Body of pancreas (tissue), 4 donors: ENCODE data around the gene B3GNT2. TPM values are rescaled to one million over a fixed set of nuclear protein-coding genes. Genes with fewer than 3 reads are reported as not detected.

ENCODE experiments used
- ATAC-seq: fragments of 150-250 bp; one replicate; pipeline ENCODE4 v1.9.1; 2016
- DNase-seq, 4 donors: peaks; one replicate each; pipeline ENCODE4 v3.0.0-alpha.2; 2019
- H3K27ac ChIP-seq, 4 donors: fragments of 200-600 bp; sonication (generic); 1 replicate in 3 of 4; 2 replicates in 1 of 4; pipeline versions ENCODE4 v1.5.1 to v1.6.1; 2016 to 2019; ENCODE audit warnings: mild to moderate bottlenecking in 1 of 4, mixed read lengths in 1 of 4, moderate library complexity in 1 of 4
- H3K27me3 ChIP-seq, 2 donors: fragments of 200-600 bp; sonication (generic); one replicate each; pipeline ENCODE4 v1.6.0; 2016; ENCODE audit warnings: mild to moderate bottlenecking in 1 of 2
- H3K36me3 ChIP-seq, 2 donors: fragments of 200-600 bp; sonication (generic); replicated peaks in 1 of 2; 2 replicates each; pipeline ENCODE4 v1.5.1; 2016; ENCODE audit warnings: low read depth in 2 of 2; ENCODE audit not compliant: insufficient read depth in 1 of 2
- H3K4me1 ChIP-seq: fragments of 200-600 bp; sonication (generic); one replicate; pipeline ENCODE4 v1.6.0; 2016
- H3K4me3 ChIP-seq, 2 donors: fragments of 200-600 bp; sonication (generic); 1 replicate in 1 of 2; 2 replicates in 1 of 2; pipeline ENCODE4 v1.5.1; 2016 to 2019
- H3K9me3 ChIP-seq, 3 donors: fragments of 200-600 bp; sonication (generic); 1 replicate in 2 of 3; 2 replicates in 1 of 3; pipeline ENCODE4 v1.5.1; 2016
- POLR2A ChIP-seq, 3 donors: fragments of 450-650 bp; IDR thresholded peaks; one replicate each; pipeline ENCODE4 v1.6.1; 2016; ENCODE audit warnings: antibody characterized with exemption in 3 of 3, mild to moderate bottlenecking in 2 of 3
- WGBS, 2 donors: methylation state at CpG; one replicate each; pipeline ENCODE4 v1.1.5; 2017; 5-methylcytosine and 5-hydroxymethylcytosine counted together
- intact Hi-C: fragments of 100-400 bp; cut with DNase I; formaldehyde crosslinking; loops from one replicate; pipeline ENCODE4 v1.15.1; 2023
- total RNA-seq, 2 donors: library from RNA; depleted of rRNA; stranded (reverse); fragments of >200 nt; gene quantifications; one replicate each; pipeline ENCODE4 v1.1.0, GENCODE V29; 2016
- TF ChIP-seq, protein P1 (sequence below), 7 experiments: fragments of 450-650 bp in 4 of 7; fragments of 200-600 bp in 3 of 7; sonication (generic) in 3 of 7; IDR thresholded peaks; one replicate each; pipeline ENCODE4 v1.5.1; 2016 to 2019; ENCODE audit warnings: antibody characterized with exemption in 7 of 7

B3GNT2 gene
- total RNA-seq, 2 donors from 2014 or later = 12.2 to 15.8 TPM

DNA sequence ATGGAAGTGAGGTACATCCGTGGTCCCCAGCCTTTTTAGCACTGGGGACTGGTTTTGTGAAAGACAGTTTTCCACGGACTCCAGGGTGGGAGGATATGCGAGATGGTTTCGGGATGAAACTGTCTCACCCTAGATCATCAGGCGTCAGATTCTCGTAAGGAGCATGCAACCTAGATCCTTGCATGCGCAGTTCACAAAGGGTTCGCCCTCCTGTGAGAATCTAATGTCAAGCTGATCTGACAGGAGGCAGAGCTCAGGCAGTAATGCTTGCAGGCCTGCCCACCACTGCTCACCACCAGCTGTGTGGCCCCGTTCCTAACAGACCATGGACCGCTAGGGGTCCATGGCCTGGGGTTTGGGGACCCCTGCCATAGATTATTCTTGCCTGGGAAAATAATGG, 11.6 kb downstream of the B3GNT2 start:
- peaks cover 34% of the 10 kb centered on the region for H3K4me1 ChIP-seq

DNA sequence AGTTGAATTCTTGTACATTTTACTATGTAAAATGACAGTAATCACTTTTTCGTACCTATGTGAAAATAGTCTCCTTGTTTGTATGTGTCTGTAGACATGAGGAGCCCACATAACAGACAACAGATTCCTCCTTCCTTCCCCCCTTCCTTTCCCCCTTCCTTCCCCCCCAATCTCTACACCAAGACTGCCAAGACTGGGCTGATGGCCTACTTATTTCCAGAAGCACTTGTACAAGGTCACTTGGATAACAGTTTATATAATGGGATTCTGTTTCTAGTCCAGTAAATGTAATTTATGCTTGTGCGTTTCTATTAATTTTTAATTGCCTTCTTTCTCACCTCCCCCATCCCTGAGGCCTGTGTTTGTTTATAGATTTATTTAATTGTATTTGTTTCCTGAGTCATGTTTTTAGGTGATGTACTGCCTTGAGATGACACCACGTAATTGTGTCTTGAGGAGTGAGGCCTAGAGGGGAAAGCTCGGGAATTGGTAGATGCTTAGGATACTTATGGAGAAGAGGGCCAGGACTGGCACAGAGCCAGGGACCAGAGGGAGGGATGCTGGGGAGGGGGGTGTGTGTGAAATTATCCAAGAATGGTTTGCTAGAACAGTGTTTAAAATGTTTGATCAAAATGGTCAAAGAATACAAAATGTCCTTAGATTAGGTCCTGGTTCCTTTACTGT, 12.3 kb downstream of the B3GNT2 start:
- ATAC-seq = peak; percentile 21
- no peaks in the 10 kb centered on the region for H3K36me3 ChIP-seq
- no peak overlapping the region for H3K27ac ChIP-seq
- no peak overlapping the region for H3K4me3 ChIP-seq
- H3K27me3 ChIP-seq = no peaks in the 10 kb centered on the region
- peak in 1 of 4 donors; percentile 18 for DNase-seq
- no peak for TF ChIP-seq POLR2A (IDR thresholded peaks at IDR 0.05)
- TF ChIP-seq, protein P1, sequence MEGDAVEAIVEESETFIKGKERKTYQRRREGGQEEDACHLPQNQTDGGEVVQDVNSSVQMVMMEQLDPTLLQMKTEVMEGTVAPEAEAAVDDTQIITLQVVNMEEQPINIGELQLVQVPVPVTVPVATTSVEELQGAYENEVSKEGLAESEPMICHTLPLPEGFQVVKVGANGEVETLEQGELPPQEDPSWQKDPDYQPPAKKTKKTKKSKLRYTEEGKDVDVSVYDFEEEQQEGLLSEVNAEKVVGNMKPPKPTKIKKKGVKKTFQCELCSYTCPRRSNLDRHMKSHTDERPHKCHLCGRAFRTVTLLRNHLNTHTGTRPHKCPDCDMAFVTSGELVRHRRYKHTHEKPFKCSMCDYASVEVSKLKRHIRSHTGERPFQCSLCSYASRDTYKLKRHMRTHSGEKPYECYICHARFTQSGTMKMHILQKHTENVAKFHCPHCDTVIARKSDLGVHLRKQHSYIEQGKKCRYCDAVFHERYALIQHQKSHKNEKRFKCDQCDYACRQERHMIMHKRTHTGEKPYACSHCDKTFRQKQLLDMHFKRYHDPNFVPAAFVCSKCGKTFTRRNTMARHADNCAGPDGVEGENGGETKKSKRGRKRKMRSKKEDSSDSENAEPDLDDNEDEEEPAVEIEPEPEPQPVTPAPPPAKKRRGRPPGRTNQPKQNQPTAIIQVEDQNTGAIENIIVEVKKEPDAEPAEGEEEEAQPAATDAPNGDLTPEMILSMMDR (IDR thresholded peaks at IDR 0.05) = no peak
- intact Hi-C loops = loop anchor here (10.0 kb wide), 1 partner anchor 87 kb away; no protein-coding TSS in a partner anchor
- H3K9me3 ChIP-seq = no peaks in the 10 kb centered on the region
- 43 to 50% methylated on average over 4 of the region's 4 CpGs for WGBS, 2 donors
- H3K4me1 ChIP-seq = peaks cover 32% of the 10 kb centered on the region

More for the DNA sequence above, 11.6 kb downstream of the B3GNT2 start:
- intact Hi-C loops = loop anchor here (10.0 kb wide), 1 partner anchor 87 kb away; no protein-coding TSS in a partner anchor
- H3K4me3 ChIP-seq = no peak overlapping the region
- TF ChIP-seq, protein P1 (IDR thresholded peaks at IDR 0.05) = no peak
- no peak for TF ChIP-seq POLR2A (IDR thresholded peaks at IDR 0.05)
- H3K36me3 ChIP-seq = no peaks in the 10 kb centered on the region
- no peak overlapping the region for H3K27ac ChIP-seq
- H3K27me3 ChIP-seq = no peaks in the 10 kb centered on the region
- DNase-seq (peak in 1 of 4 donors; percentile 4), ATAC-seq (no peak)
- H3K9me3 ChIP-seq = no peaks in the 10 kb centered on the region
- WGBS, 2 donors = 84 to 94% methylated on average over 8 to 10 of the region's 10 CpGs

DNA sequence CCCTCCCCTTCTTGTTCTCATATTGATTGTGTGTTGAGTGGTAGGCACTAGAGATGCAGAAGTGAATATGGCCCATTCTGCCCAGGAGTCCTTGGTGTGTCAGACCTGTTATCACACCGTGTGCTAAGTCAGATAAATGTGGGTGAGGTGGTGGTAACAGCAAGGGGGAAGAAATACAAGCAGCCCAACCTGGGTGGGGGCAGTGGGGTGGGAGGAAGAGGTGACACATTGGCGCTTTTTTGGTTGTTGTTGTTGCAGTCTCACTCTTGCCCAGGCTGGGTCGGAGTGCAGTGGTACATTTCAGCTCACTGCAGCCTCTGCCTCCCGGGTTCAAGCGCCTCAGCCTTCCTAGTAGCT, 12.8 kb downstream of the B3GNT2 start:
- Histone ChIP-seq H3K27me3 (no peaks in the 10 kb centered on the region), H3K27ac (peak overlapping the region in 1 of 4 donors; percentile 7), H3K9me3 (no peaks in the 10 kb centered on the region), H3K4me1 (peaks cover 31% of the 10 kb centered on the region), H3K36me3 (no peaks in the 10 kb centered on the region), H3K4me3 (no peak overlapping the region)
- intact Hi-C loops = loop anchor here (10.0 kb wide), 1 partner anchor 86 kb away; no protein-coding TSS in a partner anchor
- DNase-seq (peak in 2 of 4 donors; percentile 15 to 16), ATAC-seq (peak; percentile 45)
- TF ChIP-seq, protein P1 (IDR thresholded peaks at IDR 0.05) = no peak
- TF ChIP-seq POLR2A (IDR thresholded peaks at IDR 0.05) = no peak
- 59 to 64% methylated on average over 5 of the region's 5 CpGs for WGBS, 2 donors

DNA sequence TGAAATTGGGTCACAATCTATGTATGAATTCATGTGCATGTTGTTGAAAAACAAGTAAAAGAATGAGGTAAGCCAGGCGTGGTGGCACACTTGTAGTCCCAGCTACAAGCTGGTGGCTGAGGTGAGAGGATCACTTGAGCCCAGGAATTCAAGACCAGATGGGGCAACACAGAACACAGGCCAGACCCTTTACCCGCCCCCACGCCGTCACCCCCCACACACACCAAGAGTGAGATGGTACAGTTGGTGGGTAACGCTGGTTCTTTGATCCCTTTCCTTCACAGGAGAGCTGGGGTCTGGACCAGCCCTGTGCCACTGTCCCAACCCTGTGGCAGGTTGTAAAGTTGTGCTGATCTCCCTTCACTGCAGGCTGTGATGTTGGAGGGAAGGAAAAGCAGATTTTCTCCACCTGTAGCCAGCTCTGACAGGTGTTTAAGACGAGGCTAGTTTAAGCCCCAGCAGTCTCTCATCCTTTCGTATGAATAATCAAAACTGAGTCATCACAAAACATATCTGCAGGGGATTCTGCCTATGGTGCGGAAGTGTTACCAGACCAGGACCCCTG, 13.6 kb downstream of the B3GNT2 start:
- DNase-seq (peak in 1 of 4 donors; percentile 10), ATAC-seq (no peak)
- Histone ChIP-seq H3K36me3 (no peaks in the 10 kb centered on the region), H3K4me3 (no peak overlapping the region), H3K27ac (no peak overlapping the region), H3K9me3 (no peaks in the 10 kb centered on the region), H3K27me3 (no peaks in the 10 kb centered on the region), H3K4me1 (peaks cover 38% of the 10 kb centered on the region)
- 76 to 79% methylated on average over 6 to 8 of the region's 8 CpGs for WGBS, 2 donors
- intact Hi-C loops = loop anchor here (10.0 kb wide), 1 partner anchor 85 kb away; no protein-coding TSS in a partner anchor
- TF ChIP-seq, protein P1 (IDR thresholded peaks at IDR 0.05) = no peak
- TF ChIP-seq POLR2A (IDR thresholded peaks at IDR 0.05) = no peak
